Skin epidermis (tissue), 12 donors: Measurements from ENCODE around the gene SATB2.

Experiments
- H3K27ac ChIP-seq, 21 experiments: fragments of 200-600 bp; sonication (generic) in 11 of 21; one replicate each; pipeline ENCODE4 v1.5.0; 2020; ENCODE audit warnings: mild to moderate bottlenecking in 3 of 21, inconsistent platforms in 2 of 21, moderate library complexity in 2 of 21
- H3K4me3 ChIP-seq, 7 experiments: fragments of 200-600 bp; sonication (generic) in 2 of 7; one replicate each; pipeline ENCODE4 v1.5.0; 2020; ENCODE audit warnings: inconsistent platforms in 2 of 7, mild to moderate bottlenecking in 2 of 7, moderate library complexity in 1 of 7

Gene SATB2

GRCh38 chr2:199306116-199306515 lies 151.6 kb downstream of the SATB2 start:
- no peak overlapping the region for H3K4me3 ChIP-seq
- no peak overlapping the region for H3K27ac ChIP-seq

DNA sequence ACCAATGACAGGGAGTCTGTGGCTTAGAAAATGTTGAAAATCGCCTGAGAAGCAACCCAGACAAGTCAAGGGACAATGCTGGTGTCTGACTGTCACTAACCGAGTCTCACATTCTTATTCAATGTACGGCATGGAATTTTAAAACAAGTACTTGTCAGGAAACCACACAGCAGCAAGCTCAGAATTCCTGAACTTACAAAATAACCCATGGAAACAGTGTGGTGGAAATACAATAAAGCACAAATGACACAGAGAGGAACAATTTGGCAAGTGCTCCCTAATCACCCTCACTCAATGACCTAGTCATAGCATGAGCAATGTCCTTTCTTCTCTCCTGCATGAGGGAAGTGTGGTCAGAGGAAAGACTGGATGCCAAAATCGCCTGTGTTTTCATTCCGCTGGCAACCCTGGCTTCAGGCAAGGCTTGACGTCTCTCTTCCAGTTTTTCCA lies 154.0 kb downstream of the SATB2 start:
- H3K4me3 ChIP-seq: no peak overlapping the region
- H3K27ac ChIP-seq: peak overlapping the region in 1 of 21 experiments; percentile 58

DNA sequence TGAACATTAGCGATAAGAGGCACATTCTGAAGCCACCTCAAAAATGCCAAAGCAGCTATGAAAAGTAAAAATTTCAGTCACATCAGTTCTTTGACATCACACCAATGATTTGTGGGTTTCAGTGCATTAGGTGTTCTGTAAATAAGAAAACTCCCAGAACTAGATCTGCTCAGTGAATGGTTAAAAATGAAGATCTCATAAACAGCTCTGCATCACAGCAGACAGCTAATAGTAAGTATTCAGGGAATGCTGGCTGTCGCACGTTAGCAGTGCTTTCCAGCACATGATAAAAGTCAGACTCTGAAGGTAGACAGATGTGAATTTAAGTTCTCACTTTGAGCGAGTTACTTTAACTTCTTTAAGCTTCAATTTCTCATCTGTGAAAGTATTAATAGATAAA lies 154.9 kb downstream of the SATB2 start:
- no peak overlapping the region for H3K27ac ChIP-seq
- H3K4me3 ChIP-seq: no peak overlapping the region

DNA sequence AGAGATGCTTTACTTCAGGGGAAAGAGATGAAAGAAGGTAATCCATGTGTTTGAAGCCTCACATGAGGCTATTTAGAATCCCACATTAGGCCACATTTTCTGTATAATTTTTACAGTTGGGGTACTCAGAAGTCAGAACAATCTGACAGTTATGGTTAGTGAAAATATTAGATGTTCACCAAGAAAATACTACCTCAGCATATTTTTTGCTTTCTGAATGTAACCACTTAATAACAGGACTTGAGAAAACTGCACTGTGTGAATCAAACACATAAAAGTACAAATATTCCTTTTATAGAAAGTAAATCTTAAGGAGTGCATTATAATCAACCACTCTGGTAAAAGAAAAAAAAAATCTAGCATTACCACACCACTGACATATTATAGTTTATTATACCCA lies 169.3 kb downstream of the SATB2 start:
- no peak overlapping the region for H3K4me3 ChIP-seq
- no peak overlapping the region for H3K27ac ChIP-seq

DNA sequence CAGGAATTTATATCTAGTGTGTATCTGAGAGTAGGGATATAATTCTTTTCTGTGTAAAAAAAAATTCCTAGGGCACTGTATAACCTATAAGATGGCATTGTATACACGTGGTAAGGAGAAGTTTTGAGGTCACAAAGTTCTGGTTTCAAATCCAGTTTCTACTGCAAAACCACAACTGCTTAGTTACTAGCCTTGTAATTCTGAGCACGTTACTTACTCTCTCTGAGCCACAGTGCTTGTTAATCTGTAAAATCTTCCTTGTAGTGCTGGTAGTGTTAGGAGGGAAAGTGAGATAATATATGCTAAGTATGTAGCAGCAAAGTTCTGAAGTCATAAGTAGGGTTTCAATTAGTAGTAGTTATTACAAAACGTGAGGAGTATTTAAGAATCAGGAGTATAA lies 175.4 kb downstream of the SATB2 start:
- H3K27ac ChIP-seq: no peak overlapping the region
- H3K4me3 ChIP-seq: no peak overlapping the region

- H3K27ac ChIP-seq: no peak overlapping the region
- no peak overlapping the region for H3K4me3 ChIP-seq
Measured at GRCh38 chr2:199279146-199279545, 178.6 kb downstream of the SATB2 start.

- Histone ChIP-seq H3K27ac (no peak overlapping the region), H3K4me3 (no peak overlapping the region)
Measured at GRCh38 chr2:199278099-199278498, 179.6 kb downstream of the SATB2 start.

GRCh38 chr2:199273042-199273511 lies 184.7 kb downstream of the SATB2 start:
- Histone ChIP-seq H3K4me3 (no peak overlapping the region), H3K27ac (no peak overlapping the region)

DNA sequence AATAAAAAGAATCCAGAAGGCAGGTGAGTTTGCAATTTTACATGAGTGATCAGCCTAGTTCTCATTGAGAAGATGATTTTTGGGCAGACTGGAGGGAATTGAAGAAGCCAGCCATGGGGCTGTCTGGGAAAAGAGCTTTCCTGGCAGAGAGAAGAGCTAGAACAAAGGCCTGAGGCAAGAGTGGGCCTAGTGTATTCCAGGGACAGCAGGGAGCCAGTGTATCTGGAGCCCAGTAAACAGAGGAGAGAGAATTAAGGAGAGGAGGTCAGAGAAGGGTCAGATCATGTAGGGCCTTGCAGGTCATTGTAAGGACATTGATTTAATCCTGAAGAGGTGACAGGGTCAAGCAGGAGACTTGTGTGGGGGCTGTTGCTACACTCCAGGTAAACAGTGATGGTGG lies 195.8 kb downstream of the SATB2 start:
- Histone ChIP-seq H3K4me3 (no peak overlapping the region), H3K27ac (no peak overlapping the region)

DNA sequence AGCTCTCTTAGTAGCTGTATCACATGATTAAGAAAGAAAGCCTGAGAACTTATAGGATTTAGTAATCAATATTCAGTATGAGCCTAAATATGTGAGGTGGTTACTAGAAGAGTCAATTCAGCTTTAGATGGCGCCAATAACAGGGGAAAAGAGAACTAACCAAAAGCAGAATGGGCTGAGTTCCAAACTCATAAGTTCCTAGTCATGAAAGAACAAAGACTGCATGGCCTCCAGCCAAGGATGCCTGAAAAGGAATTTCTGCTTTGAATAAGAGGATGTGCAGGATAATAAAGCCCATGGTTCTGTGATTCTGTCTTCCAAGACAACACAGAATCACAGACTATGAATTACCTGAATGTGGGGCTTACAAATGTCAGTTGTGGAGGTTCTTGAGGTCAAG lies 196.5 kb downstream of the SATB2 start:
- H3K27ac ChIP-seq: no peak overlapping the region
- no peak overlapping the region for H3K4me3 ChIP-seq

- Histone ChIP-seq H3K27ac (no peak overlapping the region), H3K4me3 (no peak overlapping the region)
Measured at GRCh38 chr2:199259671-199260070, 198.1 kb downstream of the SATB2 start.

DNA sequence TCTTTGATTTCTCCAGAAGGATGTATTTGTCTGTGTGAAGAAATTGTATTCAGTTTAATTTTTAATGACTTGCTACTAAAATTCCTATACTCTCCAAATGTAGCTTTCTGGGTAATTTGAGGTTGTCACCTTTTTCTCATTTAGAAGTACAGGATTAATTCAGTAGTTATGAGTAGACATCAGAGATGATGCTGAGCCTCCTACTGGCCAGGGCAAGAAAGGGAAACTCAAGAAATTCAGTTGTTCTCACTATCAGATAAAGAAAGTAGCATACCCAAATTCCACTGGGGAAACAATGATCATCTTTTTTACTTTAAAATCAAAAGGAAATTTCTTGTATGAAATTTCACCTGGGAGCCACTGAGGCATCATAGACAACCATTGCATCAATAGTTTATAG lies 199.4 kb downstream of the SATB2 start:
- H3K4me3 ChIP-seq: no peak overlapping the region

DNA sequence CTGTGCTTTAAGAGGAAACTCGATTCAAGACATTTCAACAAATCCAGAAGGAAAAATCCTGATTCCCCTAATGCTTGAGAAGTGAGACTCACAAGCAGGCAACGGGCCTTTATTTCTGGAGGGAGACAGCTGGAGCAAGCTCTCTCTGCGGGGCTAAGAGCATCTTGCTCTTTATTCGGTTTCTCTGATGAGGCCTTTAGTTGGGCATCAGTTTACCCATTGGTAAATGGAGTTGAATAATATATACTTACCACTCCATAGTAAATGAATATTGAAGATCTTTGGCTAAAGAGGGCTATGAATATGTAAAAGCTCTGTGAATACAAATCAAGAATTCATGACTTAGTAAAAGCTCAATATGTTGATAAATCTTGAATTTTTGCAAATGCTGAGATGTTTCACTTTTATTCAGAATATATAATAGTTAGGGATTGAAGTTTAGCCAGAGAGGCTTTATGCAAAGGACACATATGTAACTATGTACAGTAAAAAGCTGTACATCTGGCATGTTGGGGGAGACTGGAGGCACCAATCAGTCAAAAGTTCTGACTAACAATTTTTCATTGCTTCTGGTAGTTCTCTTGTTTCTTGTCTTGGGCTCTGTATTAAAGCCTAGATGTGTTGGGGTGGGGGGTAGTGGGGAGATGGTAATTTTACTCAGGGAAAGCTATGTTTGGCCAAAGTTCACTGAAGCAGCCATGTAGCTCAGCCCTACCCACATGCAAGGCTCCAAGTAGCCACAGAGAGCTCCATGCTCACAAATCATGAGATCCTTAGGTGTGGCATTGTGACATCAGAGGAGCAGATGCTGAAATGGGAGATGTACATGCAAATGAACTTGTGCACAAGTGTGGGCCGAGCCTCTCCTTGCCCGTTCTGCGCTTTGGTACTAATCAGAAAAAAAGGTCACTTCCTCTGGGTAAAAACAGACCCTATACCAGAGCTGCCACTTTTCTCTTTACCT lies 200.2 kb downstream of the SATB2 start:
- Histone ChIP-seq H3K27ac (no peak overlapping the region), H3K4me3 (no peak overlapping the region)

More for the DNA sequence above, 199.4 kb downstream of the SATB2 start:
- H3K27ac ChIP-seq: no peak overlapping the region

DNA sequence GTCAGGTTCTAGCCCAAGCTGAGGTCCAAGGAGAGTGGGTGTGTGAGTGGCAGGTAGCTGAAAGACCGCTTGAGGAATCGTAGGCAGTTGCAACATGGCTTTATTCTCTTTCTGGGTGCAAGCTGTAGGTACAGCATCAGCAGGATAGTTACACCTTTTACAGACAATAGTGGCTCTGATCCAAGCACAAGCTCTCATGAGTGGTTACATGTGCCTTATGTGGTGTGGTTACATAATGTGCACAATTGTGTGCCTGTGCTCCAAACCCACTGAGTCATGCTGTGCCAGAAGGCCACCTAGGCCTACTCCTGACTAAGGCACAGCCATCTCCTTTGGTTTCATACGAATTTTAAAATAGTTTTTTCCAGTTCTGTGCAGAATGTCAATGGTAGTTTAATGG lies 227.6 kb downstream of the SATB2 start:
- Histone ChIP-seq H3K4me3 (no peak overlapping the region), H3K27ac (no peak overlapping the region)

- Histone ChIP-seq H3K4me3 (no peak overlapping the region), H3K27ac (peak overlapping the region in 1 of 21 experiments; percentile 16)
Measured at GRCh38 chr2:199228887-199229819, 228.6 kb downstream of the SATB2 start.

DNA sequence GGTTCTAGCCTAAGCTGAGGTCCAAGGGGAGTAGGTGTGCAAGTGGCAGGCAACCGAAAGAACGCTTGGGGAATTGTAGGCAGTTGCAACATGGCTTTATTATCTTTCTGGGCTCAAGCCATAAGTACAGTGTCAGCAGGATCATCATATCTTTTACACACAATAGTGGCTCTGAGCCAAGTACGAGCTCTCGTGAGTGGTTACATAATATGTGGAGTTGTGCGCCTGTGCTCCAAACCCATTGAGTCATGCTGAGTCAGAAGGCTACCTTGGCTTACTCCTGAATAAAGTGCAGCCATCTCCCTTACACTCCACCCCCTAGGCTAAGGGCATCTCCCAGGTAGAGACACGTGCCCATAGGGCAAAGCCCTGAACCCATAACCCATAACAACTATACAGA lies 233.9 kb downstream of the SATB2 start:
- no peak overlapping the region for H3K27ac ChIP-seq

DNA sequence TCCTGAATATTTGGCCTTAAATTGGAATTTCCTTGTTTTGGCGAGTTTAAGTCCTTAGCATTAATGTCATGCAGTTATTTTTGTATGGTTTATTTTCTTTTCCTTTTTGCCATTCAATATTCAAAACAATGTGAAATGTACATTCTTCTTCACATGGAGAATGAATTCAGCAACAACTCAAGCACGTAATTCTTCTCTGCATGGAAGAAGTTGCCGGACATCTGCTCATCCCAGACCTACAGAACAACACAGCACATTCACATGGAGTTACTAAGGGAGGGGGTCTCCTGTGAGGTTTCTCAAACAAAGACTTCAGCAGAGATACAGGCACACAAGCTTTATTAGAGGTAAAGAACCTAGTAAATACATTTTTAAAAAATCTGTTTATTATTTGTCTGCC lies 236.8 kb downstream of the SATB2 start:
- Histone ChIP-seq H3K27ac (no peak overlapping the region), H3K4me3 (no peak overlapping the region)

More for the DNA sequence above, 233.9 kb downstream of the SATB2 start:
- H3K4me3 ChIP-seq: no peak overlapping the region

DNA sequence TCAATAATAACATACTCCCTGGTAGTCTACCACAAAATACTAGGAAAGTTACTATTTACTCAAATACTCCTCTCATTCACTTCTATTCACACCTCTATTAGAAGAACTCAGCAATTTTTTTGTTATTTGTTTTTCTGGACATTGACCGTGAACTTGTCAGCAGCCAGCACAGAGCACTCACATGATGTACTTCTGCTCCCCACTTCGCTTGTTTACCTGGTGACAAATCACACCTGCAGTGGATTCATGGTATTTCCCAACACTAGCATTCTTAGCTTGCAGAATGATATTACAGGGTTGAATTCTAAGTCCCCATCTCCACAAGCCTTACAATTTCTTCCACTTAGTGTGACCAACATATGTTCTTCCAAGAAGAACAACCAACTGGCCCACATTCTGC lies 238.2 kb downstream of the SATB2 start:
- H3K4me3 ChIP-seq: no peak overlapping the region
- no peak overlapping the region for H3K27ac ChIP-seq
